Measurements from ENCODE around the gene GSTK1.

DNA sequence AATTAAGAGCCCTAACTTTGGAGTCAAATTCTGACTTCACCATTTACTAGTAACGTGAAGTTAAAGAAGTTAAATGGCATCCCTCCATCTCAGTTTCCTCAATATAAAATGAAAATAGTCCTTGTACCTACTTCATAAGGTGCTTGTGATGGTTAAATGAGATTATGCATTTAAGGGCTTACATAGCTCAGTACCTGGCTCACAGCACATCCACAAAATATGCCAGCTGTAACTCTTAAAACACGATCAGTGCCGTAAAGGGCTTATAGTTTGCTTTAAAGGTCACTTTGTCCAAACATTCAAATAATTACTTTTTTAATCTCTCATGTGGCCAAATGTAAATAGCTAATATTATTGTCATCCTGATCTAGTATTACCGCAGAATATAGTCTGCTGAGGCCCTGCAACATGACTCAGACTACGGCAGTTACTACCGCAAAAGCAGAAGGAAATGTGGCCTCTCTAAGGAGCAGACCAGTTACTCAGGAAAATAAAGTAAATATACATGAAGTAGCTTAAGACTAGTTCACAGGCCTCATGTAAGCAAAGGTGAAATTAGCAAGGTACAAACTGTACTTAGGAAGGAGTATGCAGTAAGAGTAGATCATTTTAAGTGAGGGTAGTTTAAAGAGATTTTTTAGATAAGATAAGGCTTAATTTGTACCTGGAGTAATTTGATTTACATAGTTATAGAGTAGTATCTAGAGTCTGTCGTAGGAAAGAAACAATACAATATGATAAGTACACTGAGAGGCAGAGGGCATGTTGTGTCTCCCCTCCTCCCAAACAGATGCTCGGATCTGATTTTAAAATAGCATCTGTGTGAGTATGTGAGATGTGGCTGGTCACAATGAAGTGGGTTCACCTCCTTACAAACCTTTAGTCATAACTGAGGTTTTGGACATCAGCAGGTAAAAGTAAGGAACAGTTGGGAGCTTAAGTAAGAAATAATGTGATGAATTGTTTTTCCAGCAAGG lies 38.0 kb downstream of the GSTK1 start:
- TF ChIP-seq, protein P1, sequence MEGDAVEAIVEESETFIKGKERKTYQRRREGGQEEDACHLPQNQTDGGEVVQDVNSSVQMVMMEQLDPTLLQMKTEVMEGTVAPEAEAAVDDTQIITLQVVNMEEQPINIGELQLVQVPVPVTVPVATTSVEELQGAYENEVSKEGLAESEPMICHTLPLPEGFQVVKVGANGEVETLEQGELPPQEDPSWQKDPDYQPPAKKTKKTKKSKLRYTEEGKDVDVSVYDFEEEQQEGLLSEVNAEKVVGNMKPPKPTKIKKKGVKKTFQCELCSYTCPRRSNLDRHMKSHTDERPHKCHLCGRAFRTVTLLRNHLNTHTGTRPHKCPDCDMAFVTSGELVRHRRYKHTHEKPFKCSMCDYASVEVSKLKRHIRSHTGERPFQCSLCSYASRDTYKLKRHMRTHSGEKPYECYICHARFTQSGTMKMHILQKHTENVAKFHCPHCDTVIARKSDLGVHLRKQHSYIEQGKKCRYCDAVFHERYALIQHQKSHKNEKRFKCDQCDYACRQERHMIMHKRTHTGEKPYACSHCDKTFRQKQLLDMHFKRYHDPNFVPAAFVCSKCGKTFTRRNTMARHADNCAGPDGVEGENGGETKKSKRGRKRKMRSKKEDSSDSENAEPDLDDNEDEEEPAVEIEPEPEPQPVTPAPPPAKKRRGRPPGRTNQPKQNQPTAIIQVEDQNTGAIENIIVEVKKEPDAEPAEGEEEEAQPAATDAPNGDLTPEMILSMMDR (IDR thresholded peaks at IDR 0.05) = no peak
- no peak for TF ChIP-seq EZH2 (IDR thresholded peaks at IDR 0.05; ENCODE audit: borderline replicate concordance, insufficient read depth, low read depth, low read length, poor library complexity, severe bottlenecking)

Measured in B cell (primary cell).